HG03439 (cell line): Measurements from ENCODE around the gene TTLL12.
A peak's percentile ranks its signal among the peaks of the same experiment; 100 is the strongest.

Experiments
- ATAC-seq: cut with Tn5 transposase; IDR thresholded peaks from one replicate; pipeline ENCODE4 v1.9.1; 2021; ENCODE audit warnings: mild to moderate bottlenecking, moderate library complexity; ENCODE audit not compliant: unreplicated experiment

The TTLL12 gene

DNA sequence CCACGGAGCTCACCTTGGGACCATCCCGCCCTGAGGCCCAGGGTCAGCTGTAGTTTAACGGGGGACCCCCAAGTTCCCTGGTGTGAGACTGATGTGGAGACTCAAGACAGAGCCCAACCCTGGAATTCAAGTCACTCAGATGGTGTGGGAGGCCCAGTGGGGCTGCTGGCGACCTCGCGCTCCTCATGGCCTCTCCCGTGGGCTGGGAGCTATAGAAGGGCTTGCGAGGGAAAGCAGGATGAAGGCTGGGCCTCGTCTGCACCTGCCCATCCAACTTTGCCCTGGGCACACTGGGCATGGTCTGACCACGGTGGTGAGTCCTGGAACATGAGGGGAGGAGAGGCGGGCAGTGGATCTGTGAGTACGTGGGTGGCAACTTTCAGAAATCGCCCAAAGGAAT lies 13.6 kb upstream of the TTLL12 start:
- ATAC-seq = no peak

DNA sequence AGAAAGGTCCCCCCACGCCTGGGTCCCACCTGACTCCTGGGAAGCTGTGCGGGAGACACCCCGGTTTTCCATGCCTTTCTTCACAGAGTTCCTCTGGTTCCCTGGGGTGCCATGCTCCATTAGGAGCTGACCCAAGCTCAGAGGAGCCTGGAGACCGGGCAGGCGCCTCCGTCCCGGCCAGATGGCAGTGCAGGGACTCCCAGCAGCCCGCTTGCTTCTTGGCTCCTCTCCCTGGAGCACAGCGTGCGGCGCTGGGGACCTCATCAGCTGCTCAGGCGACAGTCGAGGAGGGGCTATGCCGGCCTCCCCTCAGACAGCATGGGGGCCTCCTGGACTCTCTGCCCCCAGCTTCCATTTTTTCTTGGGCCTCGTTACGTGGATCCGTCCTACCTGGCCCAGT lies 13.1 kb upstream of the TTLL12 start:
- no peak for ATAC-seq

DNA sequence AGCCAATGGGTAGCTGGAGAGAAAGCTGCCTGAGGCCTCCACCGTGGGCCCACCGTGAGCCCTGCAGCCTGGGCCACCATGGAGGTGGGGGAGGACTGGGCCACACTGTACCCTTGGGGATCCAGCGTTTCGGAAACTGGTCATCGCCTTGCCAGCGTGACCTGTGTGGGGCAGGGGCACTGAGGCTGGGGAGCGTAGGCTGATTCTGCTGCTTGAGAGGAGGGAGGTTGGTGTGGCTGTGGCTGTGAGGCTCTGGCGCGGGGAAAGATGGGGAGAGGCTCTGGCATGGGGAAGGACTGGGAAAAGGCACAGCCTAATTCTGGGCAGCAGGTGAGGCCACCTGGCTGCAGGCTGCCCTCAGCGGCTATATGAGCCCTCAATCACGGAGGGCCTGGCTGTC lies 12.6 kb upstream of the TTLL12 start:
- ATAC-seq = no peak

DNA sequence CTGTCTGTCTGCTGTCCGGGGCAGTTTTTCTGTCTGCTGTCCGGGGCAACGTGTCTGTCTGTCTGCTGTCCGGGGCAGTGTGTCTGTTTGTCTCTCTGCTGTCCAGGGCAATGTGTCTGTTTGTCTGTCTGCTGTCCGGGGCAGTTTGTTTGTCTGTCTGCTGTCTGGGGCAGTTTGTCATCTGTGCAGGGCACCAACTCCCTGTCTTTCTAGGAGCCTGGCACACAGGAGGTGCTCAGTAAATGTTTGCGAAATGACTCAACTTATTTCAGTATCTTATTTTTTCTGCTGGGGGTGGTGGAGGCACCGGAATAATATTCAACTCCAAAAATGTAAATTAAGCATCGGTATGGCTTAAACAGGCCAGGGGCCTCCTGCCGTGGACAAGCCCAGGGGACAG lies 12.0 kb upstream of the TTLL12 start:
- ATAC-seq = no peak

DNA sequence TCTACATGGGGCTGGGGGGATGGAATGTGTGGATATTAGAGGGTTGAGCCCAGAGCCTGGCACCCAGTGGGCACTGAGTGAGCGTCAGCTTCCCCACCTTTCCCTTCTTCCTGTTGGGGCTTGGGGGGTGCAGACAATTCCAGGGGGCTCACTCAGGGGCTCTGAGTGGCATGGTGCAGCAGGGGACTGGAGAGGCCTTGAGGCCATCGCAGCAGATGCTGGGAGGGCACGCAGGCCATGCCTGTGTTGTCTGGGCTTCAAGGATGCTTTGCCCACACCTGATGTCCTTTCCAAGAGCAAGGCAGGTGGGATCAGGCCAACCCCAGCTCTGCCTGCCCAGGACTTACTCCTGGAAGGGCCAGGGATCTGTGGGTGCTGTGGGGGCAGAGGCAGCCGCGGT lies 11.2 kb upstream of the TTLL12 start:
- ATAC-seq = no peak

DNA sequence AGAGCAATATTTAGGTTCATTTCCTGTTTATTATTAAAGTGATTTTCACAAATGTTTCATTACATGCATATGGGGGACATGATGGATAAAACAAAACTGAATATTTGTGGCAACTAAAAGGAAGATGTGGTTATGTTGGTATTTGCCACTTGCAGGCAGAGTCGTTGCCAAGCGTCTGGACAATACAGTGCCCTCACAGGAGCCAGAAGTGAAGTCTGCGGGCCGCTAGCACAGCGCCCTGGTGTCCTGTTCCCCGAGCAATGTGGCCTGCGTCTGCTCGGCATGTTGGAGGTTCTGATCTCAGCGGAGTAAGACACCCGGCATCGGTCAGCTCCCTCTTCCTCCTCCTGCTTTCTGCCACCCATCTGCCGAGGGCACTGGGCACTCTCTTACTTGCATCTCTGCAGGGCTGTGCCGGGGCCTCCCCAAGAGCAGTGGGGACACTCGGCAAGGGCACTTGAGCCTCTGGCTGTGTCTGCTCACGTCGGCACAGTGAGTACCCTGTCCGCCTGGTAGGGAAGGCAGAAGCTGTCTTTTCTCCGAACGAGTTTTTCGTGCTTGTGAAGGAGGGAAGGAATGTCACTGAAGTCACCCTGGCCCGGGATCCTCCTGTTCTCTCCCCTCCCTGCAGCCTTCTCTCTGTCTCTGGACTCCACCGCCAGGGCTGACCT lies 10.5 kb upstream of the TTLL12 start:
- ATAC-seq = no peak

DNA sequence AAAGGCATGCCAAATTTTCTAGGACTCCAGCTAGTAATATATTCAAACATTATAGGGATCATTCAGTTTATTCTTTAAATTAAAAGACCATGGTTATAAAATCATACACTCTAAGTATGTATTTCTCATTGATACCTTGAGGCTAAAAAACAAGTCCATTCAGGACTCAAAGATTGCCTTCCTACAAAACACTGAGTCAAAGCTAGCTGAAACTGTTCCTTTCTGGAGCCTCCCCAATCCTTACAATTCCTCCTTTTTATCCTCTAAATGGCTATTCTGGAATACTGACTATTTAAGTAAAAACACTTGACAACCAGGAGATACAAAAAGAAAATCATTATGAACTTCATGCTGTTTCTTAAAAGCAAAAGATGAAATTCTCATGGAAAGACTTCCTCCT lies 4.9 kb upstream of the TTLL12 start:
- ATAC-seq = no peak

DNA sequence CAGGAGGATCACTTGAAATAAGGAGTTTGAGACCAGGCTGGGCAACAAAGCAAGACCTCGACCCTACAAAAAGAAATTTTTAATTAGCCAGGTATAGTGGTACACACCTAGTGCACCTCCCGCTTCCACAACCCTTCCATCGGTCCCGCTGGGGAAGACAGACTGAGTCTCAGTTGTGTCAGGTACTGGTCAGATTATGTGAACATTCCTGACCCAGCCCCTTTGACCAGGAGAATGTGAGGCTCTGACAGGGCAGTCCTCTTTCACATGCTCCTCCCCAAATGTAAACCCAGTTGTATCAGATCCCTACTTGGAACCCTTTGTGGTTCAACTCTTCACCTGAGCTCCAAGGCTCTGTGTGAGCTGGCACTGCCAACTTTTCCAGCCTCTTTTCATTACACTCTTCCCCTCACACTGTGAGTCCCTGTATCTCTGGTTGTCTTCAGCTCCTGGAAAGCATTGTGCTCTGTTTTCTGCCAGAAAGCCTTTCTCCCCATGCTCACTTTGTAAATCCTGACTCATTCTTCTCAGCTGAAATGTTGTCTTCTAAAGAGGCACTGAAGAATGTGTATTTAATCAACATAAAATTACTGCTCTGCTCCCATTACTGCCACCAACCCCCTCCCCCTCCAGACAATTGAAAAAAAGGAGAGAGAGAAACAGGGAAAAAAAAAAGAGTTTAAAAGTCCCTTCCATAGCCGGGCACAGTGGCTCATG lies 2.1 kb upstream of the TTLL12 start:
- no peak for ATAC-seq

DNA sequence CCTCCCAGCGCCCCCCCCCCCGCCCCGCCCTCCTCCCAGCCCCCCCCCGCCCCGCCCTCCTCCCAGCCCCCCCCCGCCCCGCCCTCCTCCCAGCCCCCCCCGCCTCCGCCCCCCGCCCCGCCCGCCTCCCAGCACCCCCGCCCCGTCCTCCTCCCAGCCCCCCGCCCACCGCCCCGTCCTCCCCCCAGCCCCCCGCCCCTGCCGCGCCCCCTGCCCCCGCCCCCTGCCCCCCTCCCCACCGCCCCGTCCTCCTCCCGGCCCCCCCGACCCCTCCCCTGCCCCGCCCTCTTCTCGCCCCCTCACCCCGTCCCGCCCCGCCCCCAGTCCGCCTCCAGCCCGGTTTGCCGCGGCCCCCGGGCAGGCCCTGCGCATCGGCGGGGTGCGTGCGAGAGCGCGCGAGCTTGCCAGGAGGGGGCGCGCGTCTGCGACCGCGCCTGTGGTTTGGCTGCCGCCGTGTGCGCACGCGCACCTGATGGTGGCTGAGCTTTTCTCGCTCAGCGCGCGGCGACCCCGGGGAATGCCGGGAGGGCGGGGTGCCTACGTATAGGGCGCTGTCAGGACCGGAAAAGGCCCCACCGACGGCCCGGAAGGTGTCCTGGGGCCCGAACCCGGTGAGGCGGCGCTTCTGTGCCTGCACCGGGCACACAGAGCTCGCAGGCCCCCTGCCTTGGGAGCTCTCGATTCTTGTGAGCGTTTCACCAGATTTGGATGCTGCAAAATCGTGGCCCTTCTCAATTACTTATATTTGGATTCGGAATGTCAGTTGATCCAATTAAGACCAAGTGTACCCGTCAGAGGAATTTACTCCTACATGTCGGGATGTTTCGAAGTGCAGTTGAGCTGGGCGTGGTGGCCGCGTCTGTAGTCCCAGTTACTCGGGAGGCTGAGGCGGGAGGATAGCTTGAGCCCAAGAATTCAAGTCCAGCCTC lies 501 bp upstream of the TTLL12 start:
- ATAC-seq = peak; percentile 87

DNA sequence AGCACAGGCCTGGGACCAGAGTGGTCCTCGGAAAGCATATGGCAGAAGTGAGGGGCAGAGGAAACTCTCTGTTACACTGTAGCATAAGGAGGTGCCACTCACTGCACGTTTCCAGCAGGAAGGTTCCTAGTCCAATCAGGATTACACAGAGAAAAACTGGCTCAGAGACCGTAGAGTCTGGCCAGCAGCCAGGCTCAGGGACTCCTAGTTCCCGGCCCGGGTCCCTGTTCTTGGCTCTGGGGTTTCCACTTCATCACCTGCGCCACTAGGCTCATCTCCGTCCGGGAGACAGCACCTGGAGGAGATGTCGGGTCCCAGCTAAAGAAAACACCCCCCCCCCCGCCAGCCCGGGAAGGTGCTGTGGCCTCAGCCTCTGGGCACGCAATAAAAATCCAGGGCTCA lies 1.1 kb downstream of the TTLL12 start:
- no peak for ATAC-seq

DNA sequence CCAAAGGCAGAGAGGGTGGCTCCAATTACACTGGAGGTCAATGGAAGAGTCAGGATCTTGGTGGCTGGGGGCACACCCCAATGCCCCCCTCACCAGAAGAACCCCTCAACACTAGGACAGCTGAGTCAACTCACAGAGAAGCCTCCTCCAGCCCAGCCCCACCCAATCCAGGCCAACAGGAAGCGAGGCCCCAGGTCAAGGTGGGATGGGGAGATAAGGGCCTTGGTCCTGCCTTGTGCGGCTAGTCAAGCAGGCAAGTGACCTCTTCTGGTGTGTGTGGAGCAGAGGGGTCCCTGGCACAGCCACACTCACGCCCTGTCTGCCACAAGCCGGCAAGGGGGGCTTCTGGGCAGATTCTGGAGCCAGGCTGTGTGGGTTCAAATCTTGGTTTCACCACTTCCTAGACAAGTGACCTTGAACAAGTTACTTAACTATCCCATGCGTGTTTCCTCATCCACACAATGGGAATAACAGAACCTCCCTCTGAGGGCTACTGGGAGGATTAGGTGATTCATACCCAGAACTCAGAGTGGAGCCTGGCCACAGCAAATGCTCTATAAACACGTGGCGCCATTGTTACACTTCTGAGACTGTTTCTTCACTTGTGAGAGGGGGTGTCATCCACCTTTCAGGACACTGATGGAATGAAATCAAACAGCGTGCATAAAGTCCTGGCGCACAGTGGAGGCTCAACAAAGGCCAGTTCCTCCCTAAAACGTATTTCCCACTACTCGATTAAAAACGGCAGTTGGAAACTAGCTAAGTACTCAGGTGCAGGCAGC lies 3.2 kb downstream of the TTLL12 start:
- ATAC-seq = no peak

DNA sequence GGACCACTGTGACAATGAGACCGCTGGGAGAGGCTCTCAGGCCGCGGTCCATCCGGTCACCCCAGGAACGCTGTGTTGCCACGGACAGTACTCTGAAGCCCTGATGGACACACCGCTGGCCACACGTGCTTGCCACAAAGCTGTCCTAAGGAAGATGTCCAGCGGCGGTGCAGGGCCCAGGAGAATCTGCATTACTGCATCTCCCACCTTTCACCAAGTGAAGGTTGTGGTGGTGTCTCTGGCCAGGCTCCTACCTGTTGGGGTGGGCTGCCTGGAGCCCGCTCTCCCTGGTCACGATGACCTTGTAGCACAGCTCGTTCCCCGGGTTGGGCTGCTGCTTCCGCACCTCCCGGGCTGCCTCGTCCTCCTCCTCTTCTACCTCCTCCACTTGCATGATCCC lies 4.2 kb downstream of the TTLL12 start:
- no peak for ATAC-seq

DNA sequence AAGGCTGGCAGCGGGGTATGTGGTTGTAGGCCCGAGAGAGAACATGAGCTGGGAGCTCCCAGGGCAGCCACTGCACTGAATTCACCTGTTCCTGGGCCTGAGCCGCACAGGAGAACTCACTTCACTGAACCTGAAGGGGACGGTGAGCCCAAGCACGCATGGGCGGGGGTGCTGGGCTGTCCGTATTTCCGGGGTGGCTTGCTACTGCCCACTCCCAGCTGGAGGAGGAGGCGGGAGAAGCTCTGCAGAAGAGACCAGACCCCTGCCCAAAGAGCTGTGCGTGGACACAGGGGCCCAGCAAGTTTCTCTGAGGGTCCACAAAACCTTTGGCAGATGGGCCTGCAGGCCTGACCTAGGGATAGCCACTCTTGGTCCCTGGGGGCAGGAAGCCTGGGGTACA lies 4.8 kb downstream of the TTLL12 start:
- ATAC-seq = no peak

DNA sequence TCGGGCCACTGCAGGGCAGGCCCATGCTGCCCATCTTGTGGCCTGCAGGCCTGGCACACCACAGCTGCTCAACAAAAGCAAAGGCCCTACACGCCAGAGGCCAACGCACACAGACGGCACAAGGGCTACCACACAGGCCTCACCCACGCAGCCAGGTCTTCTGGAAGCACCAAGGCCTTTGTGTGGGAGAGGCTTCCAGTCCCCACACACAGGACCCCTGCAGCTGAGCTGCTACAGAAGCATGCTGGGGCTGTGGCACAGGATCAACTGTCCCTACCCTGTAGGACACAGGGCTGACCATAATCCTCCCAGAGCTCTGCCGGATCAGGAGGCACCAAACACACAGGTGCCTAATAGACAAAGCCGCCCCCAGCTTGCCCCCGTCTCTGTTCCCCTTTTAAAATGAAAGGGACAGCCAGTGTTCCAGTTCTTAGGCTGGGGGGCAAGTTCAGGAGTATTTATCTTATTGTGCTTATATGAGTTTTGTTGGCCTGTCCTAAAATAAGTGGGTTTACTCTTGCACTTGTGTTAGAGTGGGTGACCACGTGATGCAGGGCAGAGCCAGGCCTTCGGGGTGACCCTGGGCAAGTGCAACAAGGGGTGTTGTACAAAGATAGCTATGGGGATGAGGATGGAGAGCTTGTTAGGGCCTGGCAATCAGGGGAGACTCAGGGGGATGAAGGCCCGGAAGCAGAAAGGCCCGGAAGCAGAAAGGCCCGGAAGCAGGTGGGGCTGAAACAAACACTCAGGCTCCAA lies 5.4 kb downstream of the TTLL12 start:
- no peak for ATAC-seq

DNA sequence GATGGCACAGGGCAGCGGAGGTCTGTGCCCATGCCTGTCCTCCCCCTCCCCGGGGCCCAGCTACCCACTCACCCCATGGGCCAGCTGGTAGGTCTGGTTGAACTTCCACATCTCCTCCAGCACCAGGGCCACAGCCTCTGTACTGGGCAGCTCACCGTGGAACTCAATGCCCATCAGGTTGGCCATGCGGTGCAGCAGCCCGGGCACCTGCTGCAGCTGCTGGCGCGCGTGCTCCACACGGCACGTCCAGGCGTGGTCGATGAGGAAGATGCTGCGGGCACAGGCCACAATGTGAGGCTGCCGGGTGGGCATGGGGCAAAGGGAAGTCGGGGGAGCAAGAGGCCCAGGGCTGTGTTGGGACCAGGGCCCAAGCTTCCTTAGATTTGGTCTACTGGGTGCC lies 6.3 kb downstream of the TTLL12 start:
- ATAC-seq = no peak

DNA sequence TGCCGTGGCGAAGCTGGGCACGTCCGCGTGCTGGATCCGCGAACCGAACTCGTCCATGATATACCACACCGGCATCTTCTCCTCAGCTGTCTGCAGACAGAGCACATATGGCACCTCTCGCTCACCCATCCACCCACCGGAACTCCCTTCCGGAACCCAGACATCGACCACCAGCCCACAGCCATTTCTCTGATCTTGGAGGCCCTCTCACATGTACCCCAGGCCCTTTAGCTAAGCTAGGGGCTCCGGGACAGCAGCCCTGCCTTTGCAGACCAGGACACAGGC lies 7.1 kb downstream of the TTLL12 start:
- no peak for ATAC-seq

DNA sequence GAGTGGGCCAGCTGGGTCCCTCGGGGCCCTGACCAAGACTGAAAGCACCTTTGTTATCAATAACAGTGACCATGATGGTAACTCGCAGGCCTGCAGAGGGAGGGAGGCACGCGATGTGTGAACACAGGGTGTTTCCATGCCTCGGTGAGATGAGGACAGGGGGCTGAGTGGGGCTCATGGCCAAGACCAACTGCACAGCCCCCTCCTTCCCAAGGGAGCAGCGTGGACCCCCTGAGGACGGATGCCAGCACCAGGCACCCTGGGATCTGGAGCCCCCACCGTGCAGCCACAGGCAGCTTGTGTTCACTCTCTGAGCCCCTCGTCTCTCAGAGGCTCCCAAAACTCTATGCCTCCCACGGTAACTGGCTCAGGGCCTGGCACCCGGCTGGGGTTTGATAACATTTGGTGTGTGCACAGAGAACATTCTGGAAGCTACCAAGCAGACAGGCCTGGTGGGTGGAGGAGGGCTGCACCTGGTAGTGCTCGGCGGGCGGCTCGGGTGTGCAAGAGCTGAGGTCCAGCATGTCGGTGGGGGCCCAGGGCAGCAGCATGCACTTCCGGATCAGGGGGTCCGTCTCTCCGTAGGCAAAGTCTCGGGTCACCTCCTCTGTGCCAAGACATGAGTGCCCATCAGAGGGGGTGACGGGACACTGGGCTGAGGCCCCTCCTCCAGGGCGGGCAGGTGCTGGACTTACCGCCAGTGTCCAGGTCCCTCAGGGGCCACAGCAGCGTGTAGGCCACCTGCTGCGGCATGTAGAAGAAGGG lies 7.6 kb downstream of the TTLL12 start:
- no peak for ATAC-seq

DNA sequence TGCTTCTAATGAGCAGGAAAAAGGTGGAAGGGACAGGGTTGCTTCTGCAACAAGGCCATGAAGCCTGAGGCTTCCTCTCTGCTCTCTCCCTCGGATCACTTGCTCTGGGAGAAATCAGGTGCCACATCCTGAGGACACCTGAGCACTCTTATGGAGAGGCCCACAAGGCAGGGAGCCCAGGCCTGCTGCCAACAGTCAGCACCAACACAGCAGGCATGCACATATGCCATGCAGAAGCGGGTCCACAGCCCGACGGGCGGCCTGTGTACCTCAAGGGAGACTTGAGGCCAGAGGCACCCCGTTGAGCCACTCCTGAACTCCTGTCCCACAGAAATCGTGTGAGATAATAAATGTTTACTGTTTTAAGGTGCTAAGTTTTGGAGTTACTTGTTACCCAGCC lies 9.5 kb downstream of the TTLL12 start:
- no peak for ATAC-seq

DNA sequence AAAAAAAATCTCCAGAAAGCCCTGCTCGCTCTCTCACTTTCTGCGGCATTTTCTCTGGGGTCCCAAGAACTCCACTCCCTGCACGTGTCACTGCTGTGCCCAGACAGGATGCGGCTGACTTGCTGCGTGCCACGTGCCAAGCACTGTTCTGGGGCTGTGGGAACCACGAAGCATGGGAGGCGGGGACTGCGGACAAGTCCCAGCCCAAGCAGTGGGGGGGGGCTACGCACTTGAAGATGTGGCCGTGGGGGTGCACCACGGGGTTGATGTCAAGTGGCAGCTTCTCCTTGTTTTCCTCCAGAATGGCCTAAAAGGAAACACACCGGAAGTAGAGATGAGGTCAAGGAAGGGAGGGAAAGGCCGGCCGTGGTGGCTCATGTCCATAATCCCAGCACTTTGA lies 10.8 kb downstream of the TTLL12 start:
- no peak for ATAC-seq
